ENCODE data around the gene LRSAM1.

Gene LRSAM1

DNA sequence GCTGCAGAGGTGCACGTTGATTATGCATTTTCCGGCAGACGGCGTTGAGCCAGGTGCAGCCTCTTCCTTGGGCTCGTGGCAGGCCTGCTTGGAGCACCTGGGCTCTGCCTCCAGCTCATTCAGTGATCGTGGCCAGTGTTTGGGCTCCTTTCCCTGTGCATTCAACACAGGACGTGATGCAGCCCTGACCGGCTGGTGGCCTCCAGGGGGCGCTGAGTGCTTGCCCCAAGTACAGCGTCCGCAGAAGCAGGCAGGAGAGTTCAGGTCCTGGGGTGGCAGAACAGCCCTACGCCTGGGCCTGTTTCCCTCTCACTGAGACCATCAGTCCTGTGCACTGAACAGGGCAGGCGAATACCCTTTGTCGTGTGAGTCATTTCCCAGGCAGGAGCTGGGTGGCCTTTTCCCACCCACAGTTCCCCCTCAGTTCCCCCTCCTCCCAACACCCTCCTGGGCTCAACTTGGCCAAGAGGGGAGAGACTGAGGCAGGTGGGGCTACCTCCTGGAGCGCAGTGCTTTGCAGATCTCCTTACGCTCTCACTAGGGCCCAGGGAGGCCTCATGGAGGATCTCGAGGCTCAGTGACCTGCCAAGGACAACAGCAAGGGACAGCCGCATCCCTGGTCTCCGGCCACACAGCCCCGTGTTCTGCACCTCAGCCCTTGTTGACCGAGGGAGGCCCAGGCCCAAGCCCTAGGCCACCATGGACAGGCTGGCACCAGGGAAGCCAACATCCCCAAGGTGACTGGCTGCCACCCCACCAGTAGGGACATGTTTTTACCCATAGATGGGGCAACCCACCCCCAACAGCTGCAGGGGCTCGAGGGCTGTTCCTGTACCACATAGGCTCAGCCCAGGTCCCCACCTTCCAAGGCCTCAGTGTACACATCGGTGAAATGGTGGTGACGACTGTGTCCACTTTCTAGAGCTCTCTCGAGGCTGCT, 52.9 kb downstream of the LRSAM1 start:
- Histone ChIP-seq H3K4me1 (ENCODE audit: low read length) (no peaks in the 10 kb centered on the region), H3K9me2 (replicated peaks; ENCODE audit: insufficient read depth, low read length) (no peaks in the 10 kb centered on the region), H3F3A (ENCODE audit: insufficient read depth, low read length) (no peaks in the 10 kb centered on the region), H3K27ac (ENCODE audit: low read length) (no peak overlapping the region), H3K79me2 (ENCODE audit: low read length) (no peaks in the 10 kb centered on the region), H3K4me3 (ENCODE audit: low read length) (no peak overlapping the region), H3K9ac (ENCODE audit: low read length) (no peak overlapping the region), H3K4me2 (ENCODE audit: low read depth, low read length) (no peak overlapping the region), H3K36me3 (replicated peaks; ENCODE audit: insufficient read depth, low read length) (no peaks in the 10 kb centered on the region), H4K20me1 (ENCODE audit: insufficient read depth, low read length) (no peaks in the 10 kb centered on the region), H2AFZ (ENCODE audit: low read length) (no peak overlapping the region), H3K9me3 (replicated peaks; ENCODE audit: insufficient read depth, low read length) (no peaks in the 10 kb centered on the region), H3K27me3 (replicated peaks; ENCODE audit: insufficient read depth, low read length) (no peaks in the 10 kb centered on the region)
- no peak for TF ChIP-seq EZH2 (optimal IDR thresholded peaks at IDR 0.05; ENCODE audit: low read depth, low read length)
- no peak for TF ChIP-seq EZH2phosphoT487 (IDR thresholded peaks at IDR 0.05; ENCODE audit: low read length)
- TF ChIP-seq CTCF (IDR thresholded peaks at IDR 0.05; ENCODE audit: low read length) = peak; percentile 84
- DNase-seq = peak; percentile 61

GRCh38 chr9:127504887-127505251, 53.6 kb downstream of the LRSAM1 start:
- Histone ChIP-seq H3K9ac (ENCODE audit: low read length) (no peak overlapping the region), H3K9me3 (replicated peaks; ENCODE audit: insufficient read depth, low read length) (no peaks in the 10 kb centered on the region), H3F3A (ENCODE audit: insufficient read depth, low read length) (no peaks in the 10 kb centered on the region), H3K27ac (ENCODE audit: low read length) (no peak overlapping the region), H3K4me2 (ENCODE audit: low read depth, low read length) (no peak overlapping the region), H3K4me1 (ENCODE audit: low read length) (no peaks in the 10 kb centered on the region), H3K4me3 (ENCODE audit: low read length) (no peak overlapping the region), H3K9me2 (replicated peaks; ENCODE audit: insufficient read depth, low read length) (no peaks in the 10 kb centered on the region), H3K27me3 (replicated peaks; ENCODE audit: insufficient read depth, low read length) (no peaks in the 10 kb centered on the region), H4K20me1 (ENCODE audit: insufficient read depth, low read length) (no peaks in the 10 kb centered on the region), H3K79me2 (ENCODE audit: low read length) (no peaks in the 10 kb centered on the region), H3K36me3 (replicated peaks; ENCODE audit: insufficient read depth, low read length) (no peaks in the 10 kb centered on the region), H2AFZ (ENCODE audit: low read length) (no peak overlapping the region)
- no peak for DNase-seq
- no peak for TF ChIP-seq EZH2 (optimal IDR thresholded peaks at IDR 0.05; ENCODE audit: low read depth, low read length)
- no peak for TF ChIP-seq EZH2phosphoT487 (IDR thresholded peaks at IDR 0.05; ENCODE audit: low read length)
- TF ChIP-seq CTCF (IDR thresholded peaks at IDR 0.05; ENCODE audit: low read length) = no peak

DNA sequence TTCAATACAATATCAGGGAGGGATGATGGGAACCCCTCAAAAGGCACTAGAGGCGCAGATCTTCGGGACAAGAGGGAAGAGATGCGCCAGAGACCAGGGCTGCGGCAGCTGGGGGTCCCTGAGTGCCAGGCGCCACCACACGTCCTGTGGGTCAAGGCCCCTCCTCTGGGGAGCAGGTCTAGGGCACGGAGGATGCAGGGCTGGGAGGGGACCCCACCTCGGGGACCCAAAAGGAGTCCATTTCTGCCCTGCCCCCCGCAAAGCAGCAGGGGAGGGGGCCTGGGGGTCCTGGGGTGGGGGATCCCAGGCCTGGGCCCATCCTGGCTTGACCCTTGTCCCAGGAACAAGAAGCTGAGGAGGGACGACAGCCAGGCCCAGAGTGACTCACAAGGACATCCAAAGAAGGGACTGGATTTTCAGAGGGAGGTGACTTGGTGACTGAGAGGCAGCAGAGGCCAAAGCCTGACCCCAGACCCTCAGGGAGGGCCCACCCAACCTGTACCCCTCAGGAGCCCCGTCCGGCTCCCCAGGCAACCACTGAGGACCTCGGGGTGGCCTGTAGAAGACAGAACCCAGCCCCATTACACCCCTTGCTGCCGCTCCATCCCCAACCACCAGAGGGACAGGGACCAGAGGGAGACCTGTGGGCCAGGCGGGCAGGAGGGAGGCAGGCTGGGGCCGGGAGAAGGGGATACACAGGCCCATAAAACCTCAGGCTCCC, 54.2 kb downstream of the LRSAM1 start:
- Histone ChIP-seq H3F3A (ENCODE audit: insufficient read depth, low read length) (no peaks in the 10 kb centered on the region), H3K9me3 (replicated peaks; ENCODE audit: insufficient read depth, low read length) (no peaks in the 10 kb centered on the region), H3K27ac (ENCODE audit: low read length) (no peak overlapping the region), H3K4me1 (ENCODE audit: low read length) (no peaks in the 10 kb centered on the region), H3K4me3 (ENCODE audit: low read length) (no peak overlapping the region), H3K36me3 (replicated peaks; ENCODE audit: insufficient read depth, low read length) (no peaks in the 10 kb centered on the region), H4K20me1 (ENCODE audit: insufficient read depth, low read length) (no peaks in the 10 kb centered on the region), H2AFZ (ENCODE audit: low read length) (no peak overlapping the region), H3K27me3 (replicated peaks; ENCODE audit: insufficient read depth, low read length) (no peaks in the 10 kb centered on the region), H3K9me2 (replicated peaks; ENCODE audit: insufficient read depth, low read length) (no peaks in the 10 kb centered on the region), H3K79me2 (ENCODE audit: low read length) (no peaks in the 10 kb centered on the region), H3K9ac (ENCODE audit: low read length) (no peak overlapping the region), H3K4me2 (ENCODE audit: low read depth, low read length) (no peak overlapping the region)
- DNase-seq = peak; percentile 12
- TF ChIP-seq EZH2 (optimal IDR thresholded peaks at IDR 0.05; ENCODE audit: low read depth, low read length) (no peak), CTCF (IDR thresholded peaks at IDR 0.05; ENCODE audit: low read length) (peak; percentile 48)

All from MM.1S (cell line).